NCI-H2227 (cell line): Measurements from ENCODE around the gene EFR3B.
"Not testable (repeated sequence)": the region's sequence is repeated elsewhere in the genome, so short reads cannot be mapped to it uniquely, and the experiment has no call there.

Source experiments
- DNase-seq: peaks from one replicate; lab custom pipeline; 2025; ENCODE audit not compliant: unreplicated experiment; lab: John Stamatoyannopoulos, UW

EFR3B gene

DNA sequence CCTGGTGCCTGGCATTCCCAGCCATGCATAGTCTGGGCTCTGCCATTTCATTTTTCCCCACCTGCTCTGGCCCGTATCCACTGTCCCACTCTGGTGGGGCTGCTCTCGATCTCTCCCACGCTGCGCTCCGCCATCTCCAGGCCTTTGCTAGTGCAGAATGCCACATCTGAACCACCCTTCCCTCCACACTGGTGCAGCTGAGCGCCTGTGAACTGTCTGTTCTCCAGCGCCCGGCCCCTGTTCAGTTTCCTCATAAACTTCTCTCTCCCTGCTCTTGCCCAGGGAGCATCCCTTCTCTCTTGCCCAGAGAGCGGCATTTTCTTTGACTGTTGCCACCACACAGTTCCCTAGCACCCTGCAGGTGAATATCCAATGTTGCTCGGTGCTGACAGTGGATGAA lies 105.0 kb downstream of the EFR3B start:
- no peak for DNase-seq

DNA sequence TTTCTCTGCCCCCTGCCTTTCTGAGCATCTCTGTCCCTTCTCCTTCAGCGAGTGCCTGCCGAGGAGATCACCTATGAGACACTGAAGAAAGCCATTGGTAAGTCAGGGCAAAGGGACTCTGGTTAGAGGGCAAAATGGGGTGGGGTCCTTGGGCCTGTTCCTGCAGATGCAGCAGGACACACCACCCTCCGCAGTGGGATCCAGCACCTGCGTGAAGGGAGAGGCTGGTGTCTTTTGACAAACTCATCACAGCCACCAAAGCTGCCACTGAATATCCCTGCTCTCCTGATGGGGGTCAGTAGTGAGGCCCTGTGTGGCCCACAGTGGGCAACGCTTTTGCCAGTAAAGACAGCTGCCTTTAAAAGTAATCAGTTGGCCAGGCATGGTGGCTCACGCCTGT lies 107.8 kb downstream of the EFR3B start:
- no peak for DNase-seq

DNA sequence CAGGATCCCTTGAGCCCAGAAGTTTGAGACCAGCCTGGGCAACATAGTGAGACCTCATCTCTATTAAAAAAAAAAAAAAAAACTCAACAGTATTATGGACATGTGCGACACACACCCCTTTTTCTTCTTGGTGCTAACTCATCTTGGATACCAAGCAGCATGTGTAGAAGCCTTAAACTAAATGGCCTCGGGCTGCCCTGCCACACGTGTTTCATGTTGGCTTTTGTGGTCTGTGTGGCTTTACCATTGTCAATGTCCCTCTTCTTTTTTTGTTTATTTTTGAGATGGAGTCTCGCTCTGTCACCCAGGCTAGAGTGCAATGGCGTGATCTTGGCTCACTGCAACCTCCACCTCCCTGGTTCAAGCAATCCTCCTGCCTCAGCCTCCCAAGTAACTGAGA lies 109.1 kb downstream of the EFR3B start:
- DNase-seq: not testable (repeated sequence)

DNA sequence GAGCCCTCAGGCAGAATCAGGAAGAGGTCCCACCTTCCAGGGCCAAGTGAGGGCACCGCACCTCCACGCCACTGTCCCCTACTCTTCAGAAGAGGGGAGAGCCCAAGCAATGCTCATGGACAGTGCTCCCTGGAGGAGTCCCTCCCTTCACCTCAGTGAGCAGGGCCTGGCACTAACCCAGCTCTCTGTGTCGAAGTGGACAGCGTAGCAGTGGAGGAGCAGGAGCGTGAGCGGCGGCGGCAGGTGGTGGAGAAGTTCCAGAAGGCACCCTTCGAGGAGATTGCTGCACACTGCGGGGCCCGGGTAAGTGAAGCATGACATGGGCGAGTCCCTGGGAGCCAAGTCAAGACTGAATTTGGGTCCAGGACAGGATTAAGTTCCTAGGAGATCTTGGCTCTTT lies 109.8 kb downstream of the EFR3B start:
- DNase-seq: no peak

GRCh38 chr2:25155401-25155800 lies 113.5 kb downstream of the EFR3B start:
- DNase-seq: no peak

- DNase-seq: no peak
Observed at GRCh38 chr2:25158096-25158852, 116.4 kb downstream of the EFR3B start.

DNA sequence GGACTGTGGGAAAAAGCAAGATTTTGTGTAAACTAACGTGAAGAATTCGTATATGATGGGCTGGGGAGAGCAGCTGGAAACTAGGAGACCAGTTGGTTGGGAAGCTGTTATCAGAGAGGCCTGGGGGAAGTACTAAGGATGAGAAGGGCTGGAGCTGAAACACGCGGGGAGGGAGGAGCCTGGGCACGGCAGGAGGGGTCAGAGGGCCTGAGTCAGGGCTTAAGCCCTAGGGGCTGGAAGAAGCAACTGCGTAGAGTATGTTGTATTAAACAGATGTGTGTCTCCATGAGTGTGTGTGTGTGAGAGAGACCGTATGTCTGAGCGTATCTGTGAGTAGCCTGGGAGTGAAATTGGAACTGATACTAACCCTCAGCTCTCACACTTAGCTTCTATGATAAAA lies 118.1 kb downstream of the EFR3B start:
- DNase-seq: no peak

DNA sequence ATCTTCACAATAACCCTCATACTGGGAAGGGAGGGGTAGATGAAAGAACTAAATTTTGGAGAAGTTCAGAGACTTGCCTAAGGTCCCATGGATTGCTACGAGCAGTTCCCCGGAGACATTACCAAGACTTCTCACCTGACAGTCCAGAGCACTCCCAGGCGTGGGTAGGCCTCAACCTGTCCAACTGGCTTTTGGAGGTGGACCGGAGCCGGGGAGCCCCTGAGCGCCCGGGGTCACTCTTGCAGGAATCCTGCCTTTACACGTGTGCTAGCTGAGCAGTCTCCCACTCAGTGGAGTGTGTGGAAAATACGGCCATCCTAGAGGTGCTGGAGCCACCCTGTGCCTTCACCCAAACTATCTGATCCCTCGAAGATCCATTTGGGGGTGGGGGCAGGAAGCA lies 118.5 kb downstream of the EFR3B start:
- no peak for DNase-seq

- no peak for DNase-seq
Observed at GRCh38 chr2:25161055-25161781, 119.3 kb downstream of the EFR3B start.

GRCh38 chr2:25162061-25162460 lies 120.2 kb downstream of the EFR3B start:
- DNase-seq: not testable (repeated sequence)

GRCh38 chr2:25164561-25164960 lies 122.7 kb downstream of the EFR3B start:
- no peak for DNase-seq

DNA sequence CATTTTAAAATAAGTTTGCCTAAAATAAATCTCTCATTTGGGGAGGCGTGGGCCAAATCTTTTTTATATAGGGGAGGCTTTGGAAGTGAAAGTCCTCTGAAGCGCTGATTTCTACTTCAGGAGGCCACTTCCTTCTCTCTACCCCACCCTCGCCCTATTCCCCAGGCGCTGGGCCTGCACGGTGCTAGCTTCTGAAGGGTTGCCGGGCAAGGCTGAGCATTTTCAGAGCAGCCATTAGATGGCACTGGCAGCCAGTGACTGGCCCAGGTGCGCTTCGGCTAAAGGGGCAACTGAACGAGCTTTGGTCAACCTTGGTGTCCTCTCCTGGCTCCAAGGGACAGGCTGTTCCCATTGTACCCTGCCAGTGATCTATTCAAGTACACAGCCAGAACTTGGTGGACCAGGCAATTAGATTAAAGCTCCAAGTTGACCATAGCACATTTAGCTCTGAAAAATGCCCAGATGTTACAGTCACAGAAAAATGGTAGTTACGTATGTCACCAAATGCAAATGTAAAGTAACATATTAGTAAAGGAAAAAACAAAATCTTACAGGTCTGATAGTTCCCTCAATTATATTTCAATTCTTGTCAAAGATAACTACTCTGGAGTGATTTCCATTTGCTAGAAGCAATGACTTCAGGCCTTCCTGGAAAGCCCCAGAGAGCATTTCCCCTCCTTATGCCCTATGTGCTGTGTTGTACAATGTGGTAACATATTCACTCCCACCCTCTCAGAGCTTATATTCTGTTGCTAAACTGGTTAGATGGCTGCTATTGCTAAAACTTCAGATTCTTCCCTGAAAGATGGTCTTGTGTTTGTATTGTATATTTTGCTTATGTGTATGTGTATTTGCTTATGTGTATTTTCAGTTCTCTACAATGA lies 124.4 kb downstream of the EFR3B start:
- DNase-seq: peak; percentile 37

- DNase-seq: peak; percentile 46
Observed at GRCh38 chr2:25168256-25169072, 126.6 kb downstream of the EFR3B start, which contains the start of gene POMC. Gene POMC (minus strand): TSS chr2:25168580. CDS start chr2:25164772, 3,808 bp downstream.

DNA sequence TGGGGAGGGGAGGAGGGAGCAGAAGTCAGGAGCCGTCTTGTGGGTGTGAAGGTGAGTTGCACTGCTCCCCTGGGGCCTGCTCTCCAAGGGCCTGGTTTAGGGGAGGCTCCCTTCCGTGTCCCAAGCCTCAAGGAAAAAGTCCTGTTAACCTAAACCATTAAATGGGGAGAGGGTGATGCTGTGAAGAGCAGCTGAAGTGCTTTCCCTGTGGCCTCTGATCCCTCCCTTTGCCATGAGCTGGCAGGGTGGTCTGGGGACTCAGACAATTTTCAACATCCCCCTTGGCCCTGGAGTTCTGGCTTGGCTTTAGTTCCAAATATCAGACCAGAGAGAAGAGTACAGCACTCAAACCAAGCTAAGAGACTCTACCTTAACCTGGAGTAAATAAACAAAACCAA lies 127.2 kb downstream of the EFR3B start:
- no peak for DNase-seq

GRCh38 chr2:25170888-25171287 lies 129.0 kb downstream of the EFR3B start:
- no peak for DNase-seq

DNA sequence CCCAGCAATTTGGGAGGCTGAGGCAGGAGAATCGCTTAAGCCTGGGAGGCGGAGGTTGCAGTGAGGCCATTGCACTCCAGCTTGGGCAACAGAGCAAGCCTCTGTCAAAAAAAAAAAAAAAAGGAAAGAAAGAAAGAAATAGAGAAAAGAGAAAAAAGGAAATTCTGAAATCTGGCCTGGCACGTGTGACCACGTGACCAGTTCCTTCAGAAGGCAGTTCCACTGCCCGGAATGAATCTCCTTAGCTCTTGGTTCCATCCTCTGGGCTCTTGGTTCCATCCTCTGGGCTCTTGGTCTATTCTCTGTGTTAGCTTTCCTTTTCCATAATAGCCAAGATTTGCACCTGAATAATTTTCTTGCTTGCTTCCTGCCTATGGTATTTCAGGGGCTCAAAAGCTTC lies 131.8 kb downstream of the EFR3B start:
- DNase-seq: no peak

DNA sequence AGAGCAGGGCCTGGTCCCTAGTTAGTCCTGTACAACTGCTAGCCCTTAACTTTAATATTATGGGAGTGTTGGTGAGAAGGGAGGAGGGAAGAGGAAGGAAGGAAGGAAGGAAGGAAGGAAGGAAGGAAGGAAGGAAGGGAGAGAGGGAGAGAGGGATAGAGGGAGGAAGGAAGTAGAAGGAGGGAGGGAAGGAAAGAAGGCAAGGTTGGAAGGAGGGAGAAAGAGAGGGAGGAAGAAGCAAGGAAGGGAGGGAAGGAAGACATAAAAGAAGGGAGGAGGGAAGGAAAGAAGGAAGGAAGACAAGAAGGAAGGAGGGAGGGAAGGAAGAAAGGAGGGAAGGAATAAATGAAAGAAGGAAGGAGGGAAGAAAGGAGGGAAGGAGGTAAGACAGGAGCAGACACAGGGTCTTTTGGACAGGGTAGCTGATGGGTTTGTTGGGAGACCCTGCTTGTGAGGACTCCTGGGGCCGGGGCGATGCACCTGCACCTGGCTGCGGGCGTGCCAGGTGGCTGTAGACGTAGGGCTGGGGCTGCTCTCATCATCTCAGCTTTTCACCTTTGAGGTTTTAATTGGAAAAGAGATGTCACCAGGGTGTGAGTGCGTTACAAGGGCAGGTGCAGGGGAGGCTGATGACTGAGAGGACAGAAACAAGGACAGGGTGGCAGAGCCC lies 132.5 kb downstream of the EFR3B start:
- no peak for DNase-seq

DNA sequence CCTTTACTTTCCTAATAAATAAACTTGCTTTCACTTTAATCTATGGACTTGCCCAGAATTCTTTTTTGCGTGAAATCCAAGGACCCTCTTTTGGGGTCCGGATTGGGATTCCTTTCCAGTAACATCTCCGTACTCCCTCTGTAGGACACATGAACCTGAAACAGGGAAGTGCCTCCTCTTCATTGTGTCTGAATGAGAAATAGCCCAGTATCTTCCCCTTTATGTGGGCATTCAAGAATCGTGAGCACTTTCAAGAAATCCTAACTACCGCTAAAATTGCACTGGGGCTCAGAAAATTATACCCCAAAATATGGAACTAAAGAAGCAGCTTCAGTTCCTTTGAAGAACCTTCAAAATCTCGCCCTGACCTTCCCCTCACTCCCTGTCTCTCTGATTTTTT lies 134.3 kb downstream of the EFR3B start:
- DNase-seq: no peak

- no peak for DNase-seq
Observed at GRCh38 chr2:25176541-25177181, 134.8 kb downstream of the EFR3B start.

DNA sequence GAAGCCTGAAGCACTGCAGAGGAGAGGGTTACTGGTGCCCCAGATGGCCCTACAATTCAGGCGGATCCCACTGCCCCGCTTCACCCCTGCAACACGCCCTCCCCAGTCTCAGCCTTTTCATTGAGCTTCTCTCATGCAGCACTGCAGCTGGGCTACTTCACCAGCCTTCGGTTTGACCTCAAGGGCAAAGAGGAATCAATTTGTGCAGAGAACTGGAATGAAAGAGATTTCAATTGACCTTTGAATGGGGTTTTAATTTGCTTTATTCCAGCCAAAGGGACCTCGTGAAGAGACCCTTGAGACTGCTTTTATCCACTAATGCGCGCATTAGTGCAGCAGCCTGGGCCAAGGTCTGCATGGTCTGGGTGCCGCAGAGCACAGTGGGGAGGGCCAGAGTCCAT lies 135.3 kb downstream of the EFR3B start:
- DNase-seq: peak; percentile 71
